ENCODE data around the gene MEGF9.

DNA sequence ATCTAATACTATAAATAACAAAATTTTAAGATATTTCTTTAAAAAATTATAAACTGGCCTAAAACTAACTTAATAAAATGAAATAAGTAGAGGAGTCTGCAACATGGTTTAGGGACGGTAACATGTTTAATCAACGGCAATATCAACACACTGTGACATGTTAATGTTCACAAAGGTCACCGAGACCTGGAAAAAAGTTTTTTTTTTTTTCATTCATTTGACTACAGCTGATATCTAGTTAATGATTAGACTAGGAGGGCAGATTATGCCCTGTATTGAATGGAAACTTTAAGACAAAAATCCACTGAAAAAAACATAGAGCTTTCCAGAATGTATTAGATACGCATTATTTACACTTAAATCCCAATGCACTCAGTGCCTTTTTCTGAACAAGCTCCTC is 67.3 kb downstream of the MEGF9 start:
- TF ChIP-seq, protein P1, sequence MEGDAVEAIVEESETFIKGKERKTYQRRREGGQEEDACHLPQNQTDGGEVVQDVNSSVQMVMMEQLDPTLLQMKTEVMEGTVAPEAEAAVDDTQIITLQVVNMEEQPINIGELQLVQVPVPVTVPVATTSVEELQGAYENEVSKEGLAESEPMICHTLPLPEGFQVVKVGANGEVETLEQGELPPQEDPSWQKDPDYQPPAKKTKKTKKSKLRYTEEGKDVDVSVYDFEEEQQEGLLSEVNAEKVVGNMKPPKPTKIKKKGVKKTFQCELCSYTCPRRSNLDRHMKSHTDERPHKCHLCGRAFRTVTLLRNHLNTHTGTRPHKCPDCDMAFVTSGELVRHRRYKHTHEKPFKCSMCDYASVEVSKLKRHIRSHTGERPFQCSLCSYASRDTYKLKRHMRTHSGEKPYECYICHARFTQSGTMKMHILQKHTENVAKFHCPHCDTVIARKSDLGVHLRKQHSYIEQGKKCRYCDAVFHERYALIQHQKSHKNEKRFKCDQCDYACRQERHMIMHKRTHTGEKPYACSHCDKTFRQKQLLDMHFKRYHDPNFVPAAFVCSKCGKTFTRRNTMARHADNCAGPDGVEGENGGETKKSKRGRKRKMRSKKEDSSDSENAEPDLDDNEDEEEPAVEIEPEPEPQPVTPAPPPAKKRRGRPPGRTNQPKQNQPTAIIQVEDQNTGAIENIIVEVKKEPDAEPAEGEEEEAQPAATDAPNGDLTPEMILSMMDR (IDR thresholded peaks at IDR 0.05; ENCODE audit: low read depth, low read length, poor library complexity, severe bottlenecking), result no peak
- no peak for TF ChIP-seq EZH2phosphoT487 (IDR thresholded peaks at IDR 0.05; ENCODE audit: borderline replicate concordance, low read length)

Measured in DOHH2 (cell line).